ENCODE measurements around the gene COL8A1. TPM values are rescaled to one million over a fixed set of nuclear protein-coding genes. Genes with fewer than 3 reads are reported as not detected.

Gene COL8A1
- total RNA-seq, 1 experiment from 2014 or later, result 0.07 TPM

GRCh38 chr3:99829844-99830243, 191.4 kb downstream of the COL8A1 start:
- no peaks in the 10 kb centered on the region for H3K9me2 ChIP-seq (ENCODE audit: insufficient read depth)
- H3K4me1 ChIP-seq (ENCODE audit: control insufficient read depth in 1 of 2, insufficient read depth in 2 of 2, low read length in 2 of 2), result peaks cover 7% of the 10 kb centered on the region in 2 experiments
- no peak overlapping the region for H3K4me2 ChIP-seq (ENCODE audit: low read length)
- RAD21 ChIA-PET (ENCODE audit: low non-redundant PET in 1 of 2, low total read pairs in 2 of 2, uncharacterized antibody in 2 of 2, unreplicated experiment in 2 of 2), result no interaction called here
- no peak overlapping the region for H3K9ac ChIP-seq (ENCODE audit: low read length)
- DNase-seq (ENCODE audit: low read depth, low spot score) (no peak), ATAC-seq (no peak)
- no peak overlapping the region for H3K27ac ChIP-seq (ENCODE audit: low read depth, low read length)
- BruUV-seq (replicated peaks), result no TSS peak
- TF ChIP-seq ZFX (IDR thresholded peaks at IDR 0.05) (no peak), CTCF (IDR thresholded peaks at IDR 0.05 in 2 of 3, conservative IDR thresholded peaks at IDR 0.05 in 1 of 3; ENCODE audit: borderline replicate concordance in 1 of 3, insufficient read depth in 1 of 3, low read depth in 2 of 3, low read length in 2 of 3) (no peak), ZBTB33 (IDR thresholded peaks at IDR 0.05; ENCODE audit: extremely low read depth, insufficient replicate concordance, low read length) (no peak), SP1 (IDR thresholded peaks at IDR 0.05; ENCODE audit: low read depth) (no peak), ELF1 (IDR thresholded peaks at IDR 0.05; ENCODE audit: borderline replicate concordance, low read depth) (no peak), EZH2phosphoT487 (IDR thresholded peaks at IDR 0.05; ENCODE audit: borderline replicate concordance) (no peak), SIN3A (IDR thresholded peaks at IDR 0.05; ENCODE audit: low read depth) (no peak), EZH2 (IDR thresholded peaks at IDR 0.05) (no peak), POLR2AphosphoS5 (IDR thresholded peaks at IDR 0.05; ENCODE audit: low read depth, low read length) (no peak), YY1 (IDR thresholded peaks at IDR 0.05; ENCODE audit: extremely low read depth, insufficient replicate concordance, low read depth, low read length) (no peak), EGR1 (IDR thresholded peaks at IDR 0.05; ENCODE audit: low read depth) (no peak), ATF3 (IDR thresholded peaks at IDR 0.05) (no peak), FOSL1 (IDR thresholded peaks at IDR 0.05; ENCODE audit: low read depth) (no peak), JUND (IDR thresholded peaks at IDR 0.05) (no peak), CBX3 (IDR thresholded peaks at IDR 0.05; ENCODE audit: low read depth) (no peak), CEBPB (IDR thresholded peaks at IDR 0.05; ENCODE audit: low read depth) (no peak), TCF7L2 (IDR thresholded peaks at IDR 0.05; ENCODE audit: borderline replicate concordance, extremely low read depth, insufficient read depth, insufficient read length) (no peak), ZNF274 (IDR thresholded peaks at IDR 0.05; ENCODE audit: low read depth, low read length) (no peak)
- H3K4me3 ChIP-seq (replicated peaks in 1 of 2; ENCODE audit: low read depth in 1 of 2, low read length in 2 of 2), result no peak overlapping the region
- H3K27me3 ChIP-seq (ENCODE audit: insufficient read depth, low read length), result no peaks in the 10 kb centered on the region
- H3K79me2 ChIP-seq (ENCODE audit: insufficient read depth, low read length), result peaks cover 66% of the 10 kb centered on the region
- H3K9me3 ChIP-seq (ENCODE audit: control insufficient read depth in 1 of 2, insufficient read depth in 1 of 2, low read depth in 1 of 2, low read length in 2 of 2), result no peaks in the 10 kb centered on the region
- no peak overlapping the region for H2AFZ ChIP-seq (ENCODE audit: low read depth, low read length, poor library complexity, severe bottlenecking)
- H3K36me3 ChIP-seq (ENCODE audit: control insufficient read depth in 1 of 2, insufficient read depth in 2 of 2, low read length in 2 of 2), result no peaks in the 10 kb centered on the region
- CTCF ChIA-PET, result interaction anchor here (1.5 to 2.0 kb wide), 2 partner anchors 13 to 424 kb away, joined by 3 to 7 read pairs; no protein-coding TSS in a partner anchor
- POLR2A ChIA-PET, result no interaction called here
- intact Hi-C loops (cut with micrococcal nuclease), result loop anchor here (10.0 kb wide), 1 partner anchor 635 kb away; no protein-coding TSS in a partner anchor
- H4K20me1 ChIP-seq (ENCODE audit: insufficient read depth), result peaks cover 4% of the 10 kb centered on the region; the same call in 1 of the 2 replicates

Data from HCT116 (cell line).